MV-4-11 (cell line): ENCODE results near the gene ITGAE.
A peak's percentile ranks its signal among the peaks of the same experiment; 100 is the strongest.

Experiments used
- DNase-seq: peaks from one replicate; lab custom pipeline; 2025; lab: John Stamatoyannopoulos, UW

ITGAE gene

GRCh38 chr17:3667366-3668278 is 133.4 kb downstream of the ITGAE start:
- DNase-seq, result peak; percentile 46

- DNase-seq, result no peak
These were observed 134.5 kb downstream of the ITGAE start for GRCh38 chr17:3666516-3666915.

GRCh38 chr17:3665834-3666233 is 135.2 kb downstream of the ITGAE start:
- DNase-seq, result no peak
